GM19240 (cell line): Measurements from ENCODE around the gene WDR48.

Experiments
- DNase-seq: peaks from one replicate; pipeline ENCODE4 v3.0.0; 2011; ENCODE audit warnings: low spot score; ENCODE audit not compliant: insufficient read length

WDR48 gene

GRCh38 chr3:39138804-39139415, 87.1 kb downstream of the WDR48 start:
- no peak for DNase-seq

- DNase-seq: no peak
Observed at GRCh38 chr3:39139442-39139841, 87.6 kb downstream of the WDR48 start.

GRCh38 chr3:39140341-39140971, 88.6 kb downstream of the WDR48 start:
- no peak for DNase-seq

GRCh38 chr3:39141171-39141995, 89.6 kb downstream of the WDR48 start:
- DNase-seq: no peak

GRCh38 chr3:39142067-39142466, 90.3 kb downstream of the WDR48 start:
- no peak for DNase-seq

- no peak for DNase-seq
Observed at GRCh38 chr3:39143051-39143885, 91.5 kb downstream of the WDR48 start.

- DNase-seq: no peak
Observed at GRCh38 chr3:39144095-39144747, 92.4 kb downstream of the WDR48 start.

- no peak for DNase-seq
Observed at GRCh38 chr3:39144748-39145380, 93.0 kb downstream of the WDR48 start.

- no peak for DNase-seq
Observed at GRCh38 chr3:39146083-39146501, 94.3 kb downstream of the WDR48 start.
